BJ (cell line): Measurements from ENCODE around the gene EGF. TPM values are rescaled to one million over a fixed set of nuclear protein-coding genes. Genes with fewer than 3 reads are reported as not detected.

ENCODE experiments used
- CTCF ChIA-PET: fragments of 350-600 bp; formaldehyde crosslinking; extraction: SDS; loops from one replicate; lab custom pipeline; 2021; ENCODE audit warnings: antibody characterized with exemption, inconsistent platforms; lab: Yijun Ruan, JAX
- POLR2A ChIA-PET: fragments of 300-600 bp; sonication (Branson Sonifier 250); formaldehyde crosslinking; extraction: SDS; loops from one replicate; lab custom pipeline; 2021; ENCODE audit warnings: antibody characterized with exemption; lab: Charles Lee
- DNase-seq: peaks from one replicate; pipeline ENCODE4 v3.0.0-alpha.2; 2011; ENCODE audit warnings: low read depth
- H3K27me3 ChIP-seq: 2 replicates; pipeline ENCODE4 v1.6.0; 2011; ENCODE audit warnings: low read length; ENCODE audit not compliant: control insufficient read depth, insufficient read depth
- H3K36me3 ChIP-seq: 2 replicates; pipeline ENCODE4 v1.5.1; 2011; ENCODE audit warnings: low read length; ENCODE audit not compliant: control insufficient read depth, insufficient read depth
- H3K4me3 ChIP-seq: 2 replicates; pipeline ENCODE4 v1.5.1; 2011; ENCODE audit warnings: low read depth, mild to moderate bottlenecking, control low read depth, low read length
- CTCF ChIP-seq: IDR thresholded peaks from 2 replicates; pipeline ENCODE4 v1.5.1; 2011; ENCODE audit warnings: low read depth, mild to moderate bottlenecking, control low read depth, inconsistent platforms, low read length, moderate library complexity; ENCODE audit not compliant: insufficient read depth
- polyA plus RNA-seq: library from polyadenylated mRNA; depleted of rRNA; stranded (reverse); fragments of >200 nt; gene quantifications from 2 replicates; pipeline ENCODE4 v1.2.3, GENCODE V29; 2011

The EGF gene
- polyA plus RNA-seq, 1 experiment = 3.2 TPM

GRCh38 chr4:109977854-109978501, 65.3 kb downstream of the EGF start:
- CTCF ChIA-PET = interaction anchor here (0.6 to 3.0 kb wide), 15 partner anchors 8 to 679 kb away, joined by 3 to 16 read pairs (median 4); partner anchors contain the start of gene MCUB
- POLR2A ChIA-PET = no interaction called here
- Histone ChIP-seq H3K4me3 (no peak overlapping the region), H3K27me3 (no peaks in the 10 kb centered on the region), H3K36me3 (no peaks in the 10 kb centered on the region)
- TF ChIP-seq CTCF = peak; percentile 66
- DNase-seq = no peak

DNA sequence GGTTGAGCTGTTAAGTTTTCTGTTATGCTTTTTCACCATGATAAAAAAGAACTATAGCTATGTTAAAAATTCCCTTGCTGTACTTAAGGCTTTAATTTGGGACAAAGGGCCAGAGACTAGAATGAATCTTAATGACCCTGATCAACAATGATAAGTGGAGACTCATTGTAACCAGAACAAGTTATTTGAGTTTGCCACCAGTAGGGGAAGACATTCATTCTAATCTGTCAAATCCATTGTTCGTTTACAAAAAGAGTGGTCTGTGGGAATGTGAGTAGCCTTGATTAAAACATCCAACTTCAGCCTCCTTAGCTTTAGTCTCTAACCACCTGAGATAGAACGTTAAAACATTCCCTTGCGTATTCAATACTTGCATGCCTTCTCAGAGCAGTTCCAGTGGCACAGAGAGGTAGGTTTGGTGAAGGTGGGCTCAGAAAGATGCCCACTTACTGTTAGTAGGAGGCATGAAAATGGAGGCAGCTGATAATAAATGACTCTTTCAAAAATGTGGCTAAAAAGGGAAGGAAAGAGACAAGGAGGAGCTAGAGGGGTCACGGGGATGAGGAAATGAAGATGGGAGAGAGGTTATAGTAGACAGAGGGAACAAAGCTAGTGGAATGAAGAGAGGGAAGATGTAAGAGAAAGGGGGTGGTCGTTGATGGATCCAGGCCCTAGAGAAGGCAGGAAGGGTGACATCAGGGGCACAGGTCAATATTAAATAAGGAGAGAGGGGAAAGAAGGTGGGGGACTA, 66.2 kb downstream of the EGF start:
- POLR2A ChIA-PET = no interaction called here
- CTCF ChIA-PET = interaction anchor here (1.1 to 3.0 kb wide), 11 partner anchors 10 to 563 kb away, joined by 3 to 16 read pairs (median 5); partner anchors contain the start of gene MCUB
- no peaks in the 10 kb centered on the region for H3K27me3 ChIP-seq

GRCh38 chr4:109979920-109980717, 67.4 kb downstream of the EGF start:
- peak; percentile 44 for DNase-seq
- POLR2A ChIA-PET = no interaction called here
- CTCF ChIA-PET = interaction anchor here (0.7 to 2.3 kb wide), 7 partner anchors 10 to 560 kb away, joined by 3 to 7 read pairs (median 4); partner anchors contain the start of gene SEC24B
- no peak for TF ChIP-seq CTCF
- Histone ChIP-seq H3K27me3 (no peaks in the 10 kb centered on the region), H3K36me3 (no peaks in the 10 kb centered on the region), H3K4me3 (no peak overlapping the region)

More for the DNA sequence above, 66.2 kb downstream of the EGF start:
- DNase-seq = no peak
- no peaks in the 10 kb centered on the region for H3K36me3 ChIP-seq
- H3K4me3 ChIP-seq = no peak overlapping the region
- no peak for TF ChIP-seq CTCF

DNA sequence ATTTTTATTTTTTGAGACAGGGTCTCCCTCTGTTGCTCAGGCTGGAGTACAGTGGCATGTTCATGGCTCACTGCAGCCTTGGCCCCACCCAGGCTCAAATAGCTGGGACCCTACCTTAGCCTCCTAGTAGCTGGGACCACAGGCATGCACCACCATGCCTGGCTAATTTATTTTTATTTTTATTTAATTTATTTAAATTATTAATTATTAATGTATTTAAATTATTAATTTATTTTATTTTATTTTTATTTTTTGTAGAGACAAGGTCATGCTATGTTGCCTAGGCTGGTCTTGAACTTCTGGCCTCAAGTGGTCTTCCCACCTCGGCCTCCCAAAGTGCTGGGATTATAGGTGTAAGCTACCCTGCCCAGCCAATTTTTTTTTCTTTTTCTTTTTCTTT, 69.3 kb downstream of the EGF start:
- H3K27me3 ChIP-seq = no peaks in the 10 kb centered on the region
- DNase-seq = no peak
- ChIA-PET POLR2A (no interaction called here), CTCF (interaction anchor here (1.3 to 2.1 kb wide), 2 partner anchors 16 to 532 kb away, joined by 3 to 5 read pairs; no protein-coding TSS in a partner anchor)
- TF ChIP-seq CTCF = no peak
- no peak overlapping the region for H3K4me3 ChIP-seq
- no peaks in the 10 kb centered on the region for H3K36me3 ChIP-seq
